A673 (cell line): Measurements from ENCODE around the gene P2RX6.

ENCODE experiments used
- EZH2 ChIP-seq: fragments of 200-600 bp; sonication (generic); IDR thresholded peaks from 2 replicates; pipeline ENCODE4 v1.6.1; 2017; ENCODE audit warnings: borderline replicate concordance, low read depth, mild to moderate bottlenecking, mixed read lengths, antibody characterized with exemption, low read length; ENCODE audit not compliant: poor library complexity, severe bottlenecking
- TF ChIP-seq, protein P1 (sequence below): fragments of 300-800, 200-600 bp; sonication (generic); conservative IDR thresholded peaks from 2 replicates; pipeline ENCODE4 v1.5.1; 2017; ENCODE audit warnings: low read depth, mild to moderate bottlenecking, antibody characterized with exemption, low read length, moderate library complexity, mixed read lengths

GRCh38 chr22:21031545-21032036, 16.6 kb downstream of the P2RX6 start:
- TF ChIP-seq EZH2 = no peak
- TF ChIP-seq, protein P1, sequence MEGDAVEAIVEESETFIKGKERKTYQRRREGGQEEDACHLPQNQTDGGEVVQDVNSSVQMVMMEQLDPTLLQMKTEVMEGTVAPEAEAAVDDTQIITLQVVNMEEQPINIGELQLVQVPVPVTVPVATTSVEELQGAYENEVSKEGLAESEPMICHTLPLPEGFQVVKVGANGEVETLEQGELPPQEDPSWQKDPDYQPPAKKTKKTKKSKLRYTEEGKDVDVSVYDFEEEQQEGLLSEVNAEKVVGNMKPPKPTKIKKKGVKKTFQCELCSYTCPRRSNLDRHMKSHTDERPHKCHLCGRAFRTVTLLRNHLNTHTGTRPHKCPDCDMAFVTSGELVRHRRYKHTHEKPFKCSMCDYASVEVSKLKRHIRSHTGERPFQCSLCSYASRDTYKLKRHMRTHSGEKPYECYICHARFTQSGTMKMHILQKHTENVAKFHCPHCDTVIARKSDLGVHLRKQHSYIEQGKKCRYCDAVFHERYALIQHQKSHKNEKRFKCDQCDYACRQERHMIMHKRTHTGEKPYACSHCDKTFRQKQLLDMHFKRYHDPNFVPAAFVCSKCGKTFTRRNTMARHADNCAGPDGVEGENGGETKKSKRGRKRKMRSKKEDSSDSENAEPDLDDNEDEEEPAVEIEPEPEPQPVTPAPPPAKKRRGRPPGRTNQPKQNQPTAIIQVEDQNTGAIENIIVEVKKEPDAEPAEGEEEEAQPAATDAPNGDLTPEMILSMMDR = no peak
